GM21737 (cell line): ENCODE results near the gene SMIM29.
"Not testable (repeated sequence)": the region's sequence is repeated elsewhere in the genome, so short reads cannot be mapped to it uniquely, and the experiment has no call there.

Experiments used
- ATAC-seq: cut with Tn5 transposase; IDR thresholded peaks from one replicate; pipeline ENCODE4 v1.9.1; 2021; ENCODE audit warnings: mild to moderate bottlenecking, moderate library complexity; ENCODE audit not compliant: unreplicated experiment

The SMIM29 gene

DNA sequence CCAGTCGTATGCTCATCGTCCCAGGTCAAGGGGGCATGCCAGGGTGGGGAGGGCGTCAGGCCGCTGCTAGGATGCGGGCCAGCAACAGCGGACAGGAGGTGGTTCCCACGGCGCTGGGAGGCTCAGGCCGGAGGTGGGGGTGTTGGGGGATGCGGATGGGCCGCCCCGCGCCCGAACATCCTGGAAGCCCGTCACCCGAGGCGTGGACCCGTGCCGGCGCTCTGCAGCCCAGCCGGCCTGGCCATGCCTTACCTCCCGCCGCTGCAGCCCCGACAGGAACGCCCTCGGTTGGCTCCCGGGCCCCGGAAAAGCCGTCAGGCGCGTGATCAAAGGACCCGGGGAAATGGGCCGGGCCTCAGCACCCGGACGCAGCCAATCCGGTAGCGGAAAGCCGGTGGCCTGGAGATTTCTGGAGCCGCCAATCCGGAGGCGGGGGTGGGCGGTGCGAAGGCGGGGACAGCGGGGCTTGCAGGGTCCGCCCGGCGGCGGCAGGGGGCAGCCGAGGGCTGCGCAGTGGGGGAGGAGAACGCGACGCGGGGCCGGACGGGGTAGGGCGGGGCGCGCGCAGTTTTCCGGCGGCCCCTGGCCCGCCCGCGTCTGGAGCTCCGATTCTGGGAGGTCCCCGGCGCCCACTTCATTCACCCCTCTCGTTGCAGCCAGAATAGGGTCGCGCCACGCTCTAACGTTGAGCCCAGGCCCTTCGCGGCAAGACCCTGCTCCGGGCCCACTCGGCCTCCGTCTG lies at the start of gene SMIM29:
TSS of gene SMIM29 (minus strand) at position 280 of the 742 bp plus-strand sequence. CDS start 1,215 bp downstream, outside the sequence.
- peak; percentile 80 for ATAC-seq

DNA sequence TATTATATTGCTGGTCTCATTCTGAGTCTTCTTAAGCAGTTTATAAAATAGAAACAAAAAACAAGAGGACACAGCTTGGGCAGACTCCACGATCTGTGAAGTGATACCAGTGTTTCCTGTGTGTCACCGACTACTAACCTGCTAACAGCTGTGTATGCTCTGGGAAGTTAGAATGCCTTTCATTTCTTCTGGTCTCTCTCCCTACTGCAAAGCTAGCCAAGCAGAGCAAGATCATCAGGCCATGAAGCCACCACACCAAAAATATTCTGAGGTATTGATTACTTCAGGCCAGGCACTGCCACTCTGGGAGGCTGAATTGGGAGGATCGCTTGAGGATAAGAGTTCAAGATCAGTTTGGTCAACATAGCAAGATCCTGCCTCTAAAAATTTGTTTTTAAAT lies 46.9 kb upstream of the SMIM29 start:
- ATAC-seq: peak; percentile 86

DNA sequence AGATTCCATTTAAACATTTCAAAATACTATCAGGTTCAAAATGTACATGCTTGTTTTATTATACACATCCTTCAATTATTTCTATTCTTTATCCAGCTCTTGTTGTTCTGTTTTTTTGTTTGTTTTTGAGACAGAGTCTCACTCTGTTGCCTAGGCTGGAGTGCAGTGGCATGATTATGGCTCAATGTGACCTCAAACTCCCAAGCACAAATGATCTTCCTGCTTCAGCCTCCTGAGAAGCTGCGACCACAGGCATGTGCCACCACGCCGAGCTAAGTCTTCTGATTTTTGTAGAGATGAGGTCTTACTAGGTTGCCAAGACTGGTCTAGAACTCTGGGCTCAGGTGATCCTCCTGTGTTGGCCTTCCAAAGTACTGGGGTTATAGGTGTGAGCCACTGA lies 44.1 kb upstream of the SMIM29 start:
- ATAC-seq: no peak

DNA sequence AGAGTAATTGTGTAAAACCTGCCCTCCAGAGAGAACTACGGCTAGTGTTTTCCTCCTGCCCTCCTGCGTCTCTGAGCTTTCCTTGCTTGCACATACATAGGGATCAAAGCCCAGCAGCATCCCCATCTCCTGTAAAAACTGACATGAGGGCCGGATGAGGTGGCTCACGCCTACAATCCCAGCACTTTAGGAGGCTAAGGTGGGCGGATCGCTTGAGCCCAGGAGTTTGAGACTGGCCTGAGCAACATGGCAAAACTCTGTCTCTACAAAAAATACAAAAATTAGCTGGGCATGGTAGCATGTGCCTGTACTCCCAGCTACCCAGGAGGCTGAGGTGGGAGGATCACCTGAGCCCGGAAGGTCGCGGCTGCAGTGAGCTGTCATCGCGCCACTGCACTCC lies 40.3 kb upstream of the SMIM29 start:
- no peak for ATAC-seq

DNA sequence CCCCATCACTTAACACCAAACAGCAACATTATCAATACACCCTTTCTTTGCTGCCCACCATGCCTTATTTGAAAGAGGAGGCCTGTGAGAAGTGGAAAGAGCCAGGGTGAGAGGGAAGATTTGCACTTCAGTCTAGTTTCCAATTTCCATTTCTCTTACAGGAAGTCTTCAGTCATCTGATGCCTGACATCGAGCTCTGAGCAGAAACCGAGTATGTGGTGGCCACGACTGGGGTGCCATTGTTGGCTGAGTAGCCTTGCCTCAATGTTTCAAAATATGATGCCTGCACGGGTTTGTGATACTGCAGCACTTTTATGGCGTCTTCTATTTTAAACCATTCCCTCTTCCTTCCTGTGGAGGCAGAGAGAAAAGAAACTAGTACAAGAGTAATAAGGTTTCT lies 39.8 kb upstream of the SMIM29 start:
- no peak for ATAC-seq

DNA sequence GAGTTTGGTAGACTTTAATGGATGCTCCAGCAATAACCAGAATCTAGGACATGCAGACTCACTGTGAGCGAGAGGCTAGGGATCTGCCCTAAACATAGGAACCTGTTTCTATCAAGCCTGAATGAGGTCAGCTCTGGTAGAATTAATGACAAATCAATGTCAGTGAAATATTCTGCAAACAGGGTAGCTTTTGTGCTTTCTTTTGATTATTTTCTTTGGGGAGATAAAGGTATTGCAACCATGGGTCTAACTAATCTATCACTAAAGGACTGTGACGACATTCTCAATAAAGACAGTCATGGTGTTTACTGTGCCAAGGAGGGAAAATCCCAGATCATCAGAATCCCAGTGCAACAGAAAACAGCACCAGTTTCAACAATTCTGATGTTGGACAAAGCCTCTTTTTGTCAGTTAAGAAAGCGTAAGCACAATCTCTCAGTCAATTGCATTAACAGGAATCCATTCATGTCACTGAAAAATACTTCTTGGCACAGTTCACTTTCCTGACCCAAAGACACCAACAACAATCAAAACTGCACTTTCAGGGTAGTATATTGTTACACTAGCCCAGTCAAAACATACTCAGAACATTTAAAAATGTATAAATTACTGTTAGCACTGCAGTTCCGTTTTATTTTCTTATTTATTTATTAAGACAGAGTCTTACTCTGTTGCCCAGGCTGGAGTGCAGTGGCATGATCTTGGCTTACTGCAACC lies 36.8 kb upstream of the SMIM29 start:
- no peak for ATAC-seq

DNA sequence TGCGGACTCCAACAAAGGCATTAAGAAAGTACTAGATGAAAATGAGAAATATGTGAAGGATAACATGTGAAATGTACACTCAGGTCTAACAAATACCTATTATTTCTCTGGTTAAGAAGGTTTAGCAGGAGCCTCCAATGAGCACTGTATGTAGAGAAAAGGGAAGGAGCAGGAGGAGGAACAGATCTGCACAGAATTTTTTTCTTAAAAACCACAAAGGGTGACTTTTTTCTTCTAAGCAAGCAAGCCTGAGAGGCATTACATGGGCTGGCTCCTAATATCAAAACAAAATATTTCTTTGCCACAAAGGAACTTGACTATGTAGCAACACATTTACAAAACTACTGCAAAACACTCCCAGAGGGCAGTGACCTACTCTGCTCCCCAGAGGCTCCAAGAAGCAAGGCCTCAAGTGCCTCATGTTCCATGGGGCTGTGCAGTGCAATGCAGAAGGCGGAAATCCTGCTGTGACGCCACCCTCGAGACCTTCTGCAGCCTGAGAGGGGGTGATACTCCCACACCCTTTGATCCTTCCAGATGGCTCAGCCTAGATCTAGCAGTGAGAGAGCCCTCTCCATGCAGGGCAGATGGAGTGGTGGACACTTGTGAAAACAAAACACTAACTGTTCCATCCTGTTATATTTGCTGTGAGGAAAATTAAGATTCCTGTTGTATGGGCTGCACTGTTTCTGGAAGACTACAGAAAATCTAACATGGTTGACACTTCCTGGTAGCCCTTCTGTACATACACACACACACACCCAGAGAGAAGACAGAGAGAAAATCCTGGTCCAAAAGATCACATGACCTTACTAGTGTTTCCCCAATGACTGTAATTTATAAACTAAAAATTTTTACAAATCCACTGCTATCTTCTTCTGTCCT lies 36.0 kb upstream of the SMIM29 start:
- ATAC-seq: no peak

DNA sequence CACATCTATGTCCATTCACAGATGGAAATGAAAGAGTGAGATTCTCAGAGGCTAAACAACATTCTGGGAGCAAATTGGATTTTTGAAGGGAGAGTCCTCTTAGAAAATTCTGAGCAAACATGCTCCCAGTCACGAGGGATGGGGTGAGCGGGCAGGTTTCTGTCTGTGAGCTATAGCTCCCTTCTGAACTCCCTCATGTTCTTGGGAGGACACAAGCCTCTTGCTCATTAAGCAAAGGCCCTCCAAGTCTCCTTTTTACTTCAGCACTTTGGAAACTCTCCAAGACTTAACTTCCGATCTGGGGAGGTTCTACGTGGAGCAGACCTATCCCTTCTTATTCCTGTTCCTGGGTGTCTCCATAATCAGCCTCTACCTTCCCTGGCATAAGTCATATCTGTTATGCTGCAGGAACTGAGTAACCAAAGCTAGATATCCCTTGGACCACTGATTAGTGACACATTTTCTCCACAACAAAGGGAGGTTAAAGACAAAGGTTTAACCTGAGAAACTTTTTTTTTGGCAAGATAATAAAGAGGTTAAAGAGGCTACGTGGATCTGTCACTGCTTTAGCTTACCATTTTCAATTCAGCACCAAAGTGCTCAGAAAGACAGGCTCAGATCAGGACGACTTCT lies 33.0 kb upstream of the SMIM29 start:
- no peak for ATAC-seq

DNA sequence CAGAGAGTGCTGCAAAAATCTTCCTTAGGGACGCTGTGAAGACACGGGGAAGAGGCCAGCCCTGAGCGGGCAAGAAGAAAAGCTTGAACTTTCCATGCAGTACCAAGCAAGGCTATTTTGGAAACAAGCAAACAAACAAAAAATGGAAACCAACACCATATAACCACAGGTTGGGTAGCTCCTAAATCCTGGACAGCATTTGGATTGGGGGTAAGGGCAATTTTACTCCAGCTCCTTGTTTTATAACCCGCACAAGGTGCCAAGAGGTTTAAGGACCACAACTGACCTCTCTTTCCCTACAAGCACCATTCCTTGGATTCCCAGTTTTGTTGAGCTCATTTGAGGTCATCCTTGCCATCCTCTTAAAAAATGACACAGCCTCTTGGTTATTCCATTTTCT lies 31.4 kb upstream of the SMIM29 start:
- no peak for ATAC-seq

DNA sequence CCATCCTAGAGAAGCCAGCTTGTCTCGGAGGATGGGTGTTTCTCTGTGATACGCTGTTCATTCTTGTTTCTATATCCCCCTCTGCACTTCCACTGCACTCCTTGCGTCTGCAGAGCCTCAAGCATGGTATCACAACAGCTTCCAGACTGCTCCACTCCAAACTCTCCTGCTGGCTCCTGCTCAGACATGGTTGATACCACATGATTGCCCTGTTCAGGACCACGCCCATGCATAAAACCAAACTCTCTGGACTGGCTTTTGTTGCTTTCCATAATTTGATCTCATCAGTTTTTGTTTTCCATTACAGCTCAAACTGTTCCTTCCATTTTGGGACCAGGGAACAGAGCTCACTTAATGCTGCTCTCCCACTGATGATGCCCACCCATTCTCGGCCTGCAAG lies 30.0 kb upstream of the SMIM29 start:
- ATAC-seq: no peak

DNA sequence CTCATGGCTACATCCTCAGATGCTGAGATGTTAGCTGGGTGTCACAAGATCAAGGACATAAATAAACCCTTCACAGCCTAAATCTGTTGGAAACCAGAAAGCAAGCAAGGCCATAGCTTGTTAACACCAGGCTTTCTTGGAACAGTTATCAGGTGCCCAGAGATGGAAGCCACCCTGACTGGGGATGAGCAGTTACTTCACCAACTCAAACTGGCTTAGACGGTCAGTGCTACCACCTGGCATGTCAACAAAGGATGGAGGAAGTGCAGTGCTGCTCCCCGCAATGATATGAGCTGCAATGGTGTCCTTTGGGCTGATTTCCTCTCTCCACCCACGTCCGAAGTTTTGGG lies 28.9 kb upstream of the SMIM29 start:
- no peak for ATAC-seq

DNA sequence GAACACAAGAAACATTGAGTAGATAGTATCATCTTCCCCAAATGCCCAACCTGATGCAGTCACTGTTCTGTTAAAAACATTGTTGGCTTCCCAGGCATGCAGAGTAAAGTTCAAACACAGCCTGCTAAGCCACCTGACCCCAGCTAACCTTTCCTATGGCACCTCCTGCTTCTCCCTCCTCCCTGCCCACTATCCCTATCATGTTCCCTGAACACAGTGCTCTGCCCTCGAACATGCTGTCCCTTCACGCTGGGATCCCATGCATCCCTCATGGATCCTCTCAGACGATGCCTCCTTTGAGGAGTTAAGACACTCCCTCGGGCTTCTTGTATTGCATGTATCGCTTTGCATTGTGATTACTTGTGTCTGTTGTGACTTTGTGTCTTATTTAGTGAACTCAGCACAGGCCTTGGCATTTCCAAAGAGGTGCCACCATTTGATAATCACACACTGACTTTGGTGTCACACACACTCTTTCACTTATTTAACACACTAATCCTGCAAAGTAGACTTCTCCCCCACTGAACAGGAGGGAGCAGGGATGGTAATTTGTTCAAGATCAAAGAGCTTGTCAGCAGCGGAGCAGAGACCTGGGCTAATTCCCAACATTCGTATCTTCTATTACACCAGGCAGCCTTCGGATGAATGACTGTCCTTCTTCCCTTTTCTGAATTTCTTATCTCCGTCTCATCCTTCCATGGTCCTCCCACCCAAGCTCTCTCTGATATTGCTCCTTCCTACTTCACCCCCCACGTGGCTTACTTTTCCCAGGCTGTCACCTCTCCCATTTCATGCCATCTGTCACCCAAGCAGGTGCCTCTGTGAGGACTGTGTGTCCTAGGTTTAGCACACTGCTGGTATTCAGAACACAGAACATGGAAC lies 28.3 kb upstream of the SMIM29 start:
- ATAC-seq: no peak

DNA sequence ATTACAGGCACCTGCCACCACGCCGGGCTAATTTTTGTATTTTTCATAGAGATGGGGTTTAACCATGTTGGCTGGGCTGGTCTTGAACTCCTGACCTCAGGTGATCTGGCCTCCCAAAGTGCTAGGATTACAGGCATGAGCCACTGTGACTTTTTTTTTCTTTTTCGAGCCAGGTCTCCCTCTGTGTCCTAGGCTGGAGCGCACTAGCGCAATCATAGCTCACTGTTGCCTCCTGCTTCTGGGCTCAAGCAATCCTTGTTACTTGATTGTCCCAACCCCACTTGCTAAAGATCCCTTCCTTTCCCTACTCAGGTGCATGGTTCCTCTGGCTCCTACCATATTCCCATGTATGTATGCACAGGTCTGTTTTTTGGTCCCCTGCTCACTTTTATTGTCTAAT lies 27.4 kb upstream of the SMIM29 start:
- ATAC-seq: no peak

DNA sequence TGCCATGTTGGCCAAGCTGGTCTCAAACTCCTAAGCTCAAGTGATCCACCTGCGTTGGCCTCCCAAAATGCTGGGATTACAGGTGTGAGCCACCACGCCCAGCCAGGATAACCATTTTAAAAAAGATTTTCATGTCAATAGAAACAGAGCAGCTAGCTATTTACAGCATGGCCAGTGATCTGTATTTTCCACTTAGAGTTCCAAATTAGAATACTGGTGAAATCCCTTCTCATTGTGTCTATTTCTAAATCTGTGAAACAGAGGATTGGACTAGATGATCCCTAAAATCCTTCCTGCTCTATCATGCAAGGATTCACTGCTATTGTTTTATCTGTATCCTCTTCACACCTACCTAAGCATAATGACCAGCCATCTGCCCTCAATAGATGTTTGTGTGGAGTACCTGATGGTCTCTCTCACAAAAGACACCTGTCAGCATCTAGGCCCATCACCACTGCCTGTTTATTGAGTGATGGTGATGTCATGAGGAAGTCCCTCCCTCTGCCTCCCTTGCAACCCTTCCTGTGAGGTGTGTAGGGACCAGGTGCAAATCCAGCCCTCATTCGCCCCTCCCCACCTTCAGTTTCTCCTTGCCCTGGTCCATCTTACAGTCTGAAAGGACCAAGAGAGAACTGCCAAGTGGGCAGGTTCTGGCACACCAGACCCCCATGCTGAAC lies 26.5 kb upstream of the SMIM29 start:
- ATAC-seq: no peak

DNA sequence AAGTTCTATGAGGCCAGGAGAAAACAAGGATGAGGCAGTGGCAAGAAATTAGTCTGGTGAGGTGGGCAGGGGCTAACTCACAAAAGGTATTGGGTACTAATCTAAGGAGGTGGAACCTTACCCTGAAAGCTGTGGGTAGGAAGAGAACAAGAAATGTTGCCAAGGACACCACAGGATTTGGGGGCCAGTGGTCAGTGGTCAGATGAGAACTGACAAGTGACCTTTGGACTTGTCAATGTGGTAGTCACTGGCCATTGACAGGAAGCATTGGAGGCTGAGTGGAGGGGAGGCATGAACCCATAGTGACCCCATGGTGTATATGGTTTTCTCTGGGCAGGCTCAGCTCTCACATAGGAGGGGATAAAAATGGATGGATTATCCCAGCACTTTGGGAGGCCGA lies 25.3 kb upstream of the SMIM29 start:
- ATAC-seq: no peak

DNA sequence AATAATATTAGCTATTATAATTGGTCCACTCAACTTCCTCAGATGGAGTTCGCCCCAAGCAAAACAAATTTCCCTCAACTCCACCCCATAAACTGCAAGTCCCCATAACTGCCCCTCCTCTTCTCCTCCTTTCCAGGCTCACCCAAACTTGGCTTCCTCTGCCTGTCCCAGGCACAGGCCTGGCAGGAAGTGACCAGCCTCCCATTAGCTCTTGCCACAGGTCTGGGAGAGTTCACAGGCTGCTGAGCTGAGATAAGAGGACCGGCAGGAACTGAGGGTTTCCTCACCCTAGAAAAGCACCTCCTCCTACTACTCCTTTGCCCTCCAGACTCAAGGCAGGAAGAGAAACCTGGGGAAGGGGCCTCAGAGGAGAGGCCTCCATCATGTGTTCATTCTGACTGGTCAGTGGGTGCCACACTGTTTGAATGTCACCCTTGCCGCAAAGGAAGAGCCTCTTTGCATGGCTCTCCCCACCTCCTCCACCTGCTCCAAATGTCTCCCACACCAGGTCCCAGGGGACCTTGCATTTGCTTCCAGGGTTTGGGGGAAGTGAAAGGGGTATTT lies 24.5 kb upstream of the SMIM29 start:
- ATAC-seq: no peak

DNA sequence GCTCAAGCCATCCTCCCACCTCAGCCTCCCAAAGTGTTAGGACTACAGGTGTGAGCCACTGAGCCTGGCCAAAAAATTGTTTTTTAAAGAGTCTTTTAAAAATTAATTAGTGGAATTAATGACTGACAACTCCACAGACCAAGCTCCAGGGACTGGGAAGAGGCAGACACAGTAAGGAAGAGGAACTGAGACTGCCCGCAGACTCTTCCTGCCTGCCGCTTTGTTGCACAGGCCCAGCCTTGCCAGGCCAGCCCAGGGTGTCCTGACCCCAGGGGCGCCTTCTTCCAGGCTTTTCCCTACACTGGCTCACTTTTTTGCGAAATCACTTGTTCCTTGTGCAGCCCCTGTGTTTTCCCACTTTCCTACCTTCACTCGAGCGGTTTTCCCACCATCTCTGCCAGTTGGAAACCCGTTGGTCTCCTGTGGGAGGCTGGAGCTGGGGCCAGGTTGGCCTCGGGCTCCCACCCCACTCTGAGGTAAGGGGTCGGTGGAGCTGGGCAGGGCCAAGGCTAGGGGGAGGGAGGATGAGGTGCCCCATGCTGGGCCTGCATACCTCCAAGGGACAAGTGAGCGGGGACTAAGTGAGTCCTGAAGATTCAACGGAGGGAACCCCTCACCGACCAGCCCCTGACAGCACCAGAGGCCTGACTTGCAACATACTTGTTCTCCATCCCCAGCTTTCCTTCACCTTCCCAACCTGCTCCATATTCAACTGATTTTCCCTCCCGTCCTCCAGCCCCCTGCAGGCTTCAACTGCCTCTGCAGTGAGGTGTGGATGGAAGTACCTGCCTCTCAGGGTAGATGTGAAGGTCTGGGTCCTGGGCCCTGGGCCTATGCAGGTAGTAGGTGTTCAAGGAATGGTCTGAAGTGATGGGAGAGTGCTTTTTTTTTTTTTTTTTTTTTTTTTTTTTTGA lies 23.5 kb upstream of the SMIM29 start:
- no peak for ATAC-seq

DNA sequence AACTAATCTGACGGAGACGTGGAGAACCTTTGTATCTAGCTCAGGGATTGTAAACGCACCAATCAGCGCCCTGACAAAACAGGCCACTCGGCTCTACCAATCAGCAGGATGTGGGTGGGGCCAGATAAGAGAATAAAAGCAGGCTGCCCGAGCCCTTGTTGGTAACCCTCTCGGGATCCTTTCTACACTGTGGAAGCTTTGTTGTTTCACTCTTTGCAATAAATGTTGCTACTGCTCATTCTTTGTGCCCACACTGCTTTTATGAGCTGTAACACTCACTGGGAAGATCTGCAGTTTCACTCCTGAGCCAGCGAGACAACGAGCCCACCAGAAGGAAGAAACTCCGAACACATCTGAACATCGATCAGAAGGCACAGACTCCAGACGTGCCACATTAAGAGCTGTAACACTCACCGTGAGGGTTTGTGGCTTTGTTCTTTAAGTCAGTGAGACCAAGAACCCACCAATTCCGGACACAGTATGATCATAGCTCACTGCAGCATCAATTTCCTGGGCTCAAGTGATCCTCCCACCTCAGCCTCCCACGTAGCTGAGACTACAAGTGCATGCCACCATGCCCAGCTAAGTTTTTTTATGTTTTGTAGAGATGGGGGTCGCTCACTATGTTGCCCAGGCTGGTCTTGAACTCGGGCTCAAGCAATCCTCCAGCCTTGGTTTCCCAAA lies 21.0 kb upstream of the SMIM29 start:
- not testable (repeated sequence) for ATAC-seq
